Activated CD8-positive, alpha-beta T cell treated with anti-CD3 and anti-CD28 coated beads for 36 hours (primary cell): ENCODE measurements around the gene KSR2. TPM values are rescaled to one million over a fixed set of nuclear protein-coding genes. Genes with fewer than 3 reads are reported as not detected.

Experiments used
- ATAC-seq: fragments of 200-7000 bp; cut with Tn5 transposase; one replicate; pipeline ENCODE4 v1.10.0; 2021; ENCODE audit warnings: mild to moderate bottlenecking, moderate library complexity
- CTCF ChIA-PET: fragments of 350-600 bp; sonication (Branson Sonifier 250); formaldehyde crosslinking; loops from one replicate; lab custom pipeline; 2021; ENCODE audit warnings: antibody characterized with exemption; lab: Charles Lee
- POLR2A ChIA-PET: fragments of 350-600 bp; sonication (Branson Sonifier 250); formaldehyde crosslinking; loops from one replicate; lab custom pipeline; 2021; ENCODE audit warnings: antibody characterized with exemption; lab: Charles Lee
- DNase-seq: peaks from one replicate; pipeline ENCODE4 v3.0.0-alpha.2; 2020
- H3K27ac Mint-ChIP-seq: one replicate; pipeline ENCODE4 v1.8.0; 2021; ENCODE audit warnings: mild to moderate bottlenecking, mixed read lengths
- H3K27me3 Mint-ChIP-seq: one replicate; pipeline ENCODE4 v1.8.0; 2021; ENCODE audit warnings: mixed read lengths
- H3K36me3 Mint-ChIP-seq: one replicate; pipeline ENCODE4 v1.8.0; 2021; ENCODE audit warnings: low read depth, mixed read lengths
- H3K4me1 Mint-ChIP-seq: one replicate; pipeline ENCODE4 v1.8.0; 2021; ENCODE audit warnings: low read depth, mixed read lengths
- H3K4me3 Mint-ChIP-seq: one replicate; pipeline ENCODE4 v1.8.0; 2021; ENCODE audit warnings: mild to moderate bottlenecking, moderate library complexity, mixed read lengths
- H3K9me3 Mint-ChIP-seq: one replicate; pipeline ENCODE4 v1.8.0; 2021; ENCODE audit warnings: mixed read lengths
- CTCF ChIP-seq: fragments of 200-600 bp; IDR thresholded peaks from one replicate; pipeline ENCODE4 v1.8.0; 2022; ENCODE audit warnings: antibody characterized with exemption, mild to moderate bottlenecking
- intact Hi-C: fragments of 100-400 bp; cut with micrococcal nuclease; formaldehyde crosslinking; loops from one replicate; pipeline ENCODE4 v1.10.0; 2022
- total RNA-seq, 2 experiments: library from RNA; stranded (reverse); gene quantifications; one replicate each; pipeline ENCODE4 v1.2.3, GENCODE V29; 2021

The KSR2 gene
- total RNA-seq, 2 experiments from 2014 or later, result 0.02 TPM; not detected in 1

GRCh38 chr12:117885211-117885610, 83.6 kb downstream of the KSR2 start:
- Mint-ChIP-seq H3K36me3 (no peaks in the 10 kb centered on the region), H3K9me3 (no peaks in the 10 kb centered on the region), H3K4me1 (no peaks in the 10 kb centered on the region), H3K27ac (no peak overlapping the region), H3K4me3 (no peak overlapping the region), H3K27me3 (peaks cover 7% of the 10 kb centered on the region)
- intact Hi-C loops, result no loop called here
- no peak for DNase-seq
- ChIA-PET CTCF (no interaction called here), POLR2A (no interaction called here)
- TF ChIP-seq CTCF, result no peak
- no peak for ATAC-seq

- POLR2A ChIA-PET, result interaction anchor here (0.6 kb wide), 1 partner anchor 9 kb away, joined by 4 read pairs; no protein-coding TSS in a partner anchor
- no peaks in the 10 kb centered on the region for H3K36me3 Mint-ChIP-seq
- peaks cover 7% of the 10 kb centered on the region for H3K27me3 Mint-ChIP-seq
- H3K9me3 Mint-ChIP-seq, result no peaks in the 10 kb centered on the region
- H3K4me3 Mint-ChIP-seq, result no peak overlapping the region
- DNase-seq (no peak), ATAC-seq (no peak)
- CTCF ChIA-PET, result no interaction called here
- no peak for TF ChIP-seq CTCF
- no peaks in the 10 kb centered on the region for H3K4me1 Mint-ChIP-seq
- intact Hi-C loops, result no loop called here
- H3K27ac Mint-ChIP-seq, result no peak overlapping the region
These were observed 84.6 kb downstream of the KSR2 start for GRCh38 chr12:117884161-117884560.

GRCh38 chr12:117882603-117883184, 86.1 kb downstream of the KSR2 start:
- intact Hi-C loops, result no loop called here
- ChIA-PET CTCF (no interaction called here), POLR2A (no interaction called here)
- H3K9me3 Mint-ChIP-seq, result no peaks in the 10 kb centered on the region
- H3K27me3 Mint-ChIP-seq, result peaks cover 8% of the 10 kb centered on the region
- H3K4me1 Mint-ChIP-seq, result no peaks in the 10 kb centered on the region
- no peak overlapping the region for H3K4me3 Mint-ChIP-seq
- ATAC-seq, result no peak
- no peak overlapping the region for H3K27ac Mint-ChIP-seq
- no peak for TF ChIP-seq CTCF
- DNase-seq, result no peak
- no peaks in the 10 kb centered on the region for H3K36me3 Mint-ChIP-seq

- DNase-seq, result no peak
- TF ChIP-seq CTCF, result no peak
- ChIA-PET POLR2A (no interaction called here), CTCF (no interaction called here)
- intact Hi-C loops, result no loop called here
- peaks cover 8% of the 10 kb centered on the region for H3K27me3 Mint-ChIP-seq
- H3K9me3 Mint-ChIP-seq, result no peaks in the 10 kb centered on the region
- ATAC-seq, result no peak
- H3K4me1 Mint-ChIP-seq, result no peaks in the 10 kb centered on the region
- no peaks in the 10 kb centered on the region for H3K36me3 Mint-ChIP-seq
- no peak overlapping the region for H3K27ac Mint-ChIP-seq
- H3K4me3 Mint-ChIP-seq, result no peak overlapping the region
These were observed 86.6 kb downstream of the KSR2 start for GRCh38 chr12:117882181-117882580.

- intact Hi-C loops, result no loop called here
- Mint-ChIP-seq H3K27ac (no peak overlapping the region), H3K4me1 (no peaks in the 10 kb centered on the region), H3K4me3 (no peak overlapping the region), H3K36me3 (no peaks in the 10 kb centered on the region), H3K9me3 (no peaks in the 10 kb centered on the region), H3K27me3 (peaks cover 10% of the 10 kb centered on the region)
- no peak for TF ChIP-seq CTCF
- DNase-seq (no peak), ATAC-seq (no peak)
- ChIA-PET CTCF (interaction anchor here (1.0 kb wide), 1 partner anchor 32 kb away, joined by 3 read pairs; no protein-coding TSS in a partner anchor), POLR2A (no interaction called here)
These were observed 87.3 kb downstream of the KSR2 start for GRCh38 chr12:117881517-117881916.
